Measurements from ENCODE around the gene DMD. TPM values are rescaled to one million over a fixed set of nuclear protein-coding genes. Genes with fewer than 3 reads are reported as not detected.
"Not testable (repeated sequence)": the region's sequence is repeated elsewhere in the genome, so short reads cannot be mapped to it uniquely, and the experiment has no call there.

DMD gene
- total RNA-seq, 2 donors from 2014 or later: 19.6 to 24.9 TPM

DNA sequence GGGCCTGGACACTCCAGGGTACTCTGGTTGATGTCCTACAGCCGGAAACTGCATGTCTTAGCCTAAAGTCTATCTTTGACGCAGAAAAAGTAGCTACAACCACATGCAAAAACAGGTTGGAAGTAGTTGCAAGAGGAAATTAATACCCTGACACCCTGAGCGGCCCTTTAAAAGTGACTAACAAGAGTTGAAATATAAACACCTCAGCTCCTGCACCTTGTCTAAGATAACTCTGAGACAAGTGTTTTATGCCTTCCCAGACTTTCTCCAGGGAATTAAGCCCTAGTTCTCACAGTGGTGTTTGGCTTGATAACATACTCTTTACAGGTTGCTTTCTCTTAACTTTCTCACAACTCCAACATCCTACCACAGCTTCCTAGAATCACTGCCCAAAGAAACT is 943.1 kb downstream of the DMD start:
- Mint-ChIP-seq H3K27me3 (ENCODE audit: insufficient read depth) (no peaks in the 10 kb centered on the region), H3K27ac (no peak overlapping the region), H3K36me3 (ENCODE audit: low read depth) (no peaks in the 10 kb centered on the region), H3K4me3 (no peak overlapping the region), H3K4me1 (no peaks in the 10 kb centered on the region), H3K9me3 (peaks cover 57% of the 10 kb centered on the region)
- H3K9ac ChIP-seq (ENCODE audit: extremely low read depth, low read length, poor library complexity, severe bottlenecking): no peak overlapping the region
- H3K36me3 ChIP-seq (ENCODE audit: control insufficient read depth, insufficient read depth, low read length): no peaks in the 10 kb centered on the region
- WGBS, 2 experiments (ENCODE audit: insufficient coverage in 1 of 2, insufficient read length in 1 of 2): 88% methylated on average over 3 of the region's 3 CpGs; no CpG with 5 or more reads in 1 of the 2 experiments
- H3K4me1 ChIP-seq (ENCODE audit: control insufficient read depth, insufficient read depth, low read length): no peaks in the 10 kb centered on the region
- no peak for DNase-seq
- H3K27ac ChIP-seq (ENCODE audit: low read depth, low read length): no peak overlapping the region
- no peak overlapping the region for H3K4me3 ChIP-seq (ENCODE audit: low read length)
- H3K27me3 ChIP-seq (ENCODE audit: control insufficient read depth, insufficient read depth, low read length, poor library complexity, severe bottlenecking): no peaks in the 10 kb centered on the region
- H3K9me3 ChIP-seq (ENCODE audit: control insufficient read depth, low read length): no peaks in the 10 kb centered on the region
- TF ChIP-seq, protein P1, sequence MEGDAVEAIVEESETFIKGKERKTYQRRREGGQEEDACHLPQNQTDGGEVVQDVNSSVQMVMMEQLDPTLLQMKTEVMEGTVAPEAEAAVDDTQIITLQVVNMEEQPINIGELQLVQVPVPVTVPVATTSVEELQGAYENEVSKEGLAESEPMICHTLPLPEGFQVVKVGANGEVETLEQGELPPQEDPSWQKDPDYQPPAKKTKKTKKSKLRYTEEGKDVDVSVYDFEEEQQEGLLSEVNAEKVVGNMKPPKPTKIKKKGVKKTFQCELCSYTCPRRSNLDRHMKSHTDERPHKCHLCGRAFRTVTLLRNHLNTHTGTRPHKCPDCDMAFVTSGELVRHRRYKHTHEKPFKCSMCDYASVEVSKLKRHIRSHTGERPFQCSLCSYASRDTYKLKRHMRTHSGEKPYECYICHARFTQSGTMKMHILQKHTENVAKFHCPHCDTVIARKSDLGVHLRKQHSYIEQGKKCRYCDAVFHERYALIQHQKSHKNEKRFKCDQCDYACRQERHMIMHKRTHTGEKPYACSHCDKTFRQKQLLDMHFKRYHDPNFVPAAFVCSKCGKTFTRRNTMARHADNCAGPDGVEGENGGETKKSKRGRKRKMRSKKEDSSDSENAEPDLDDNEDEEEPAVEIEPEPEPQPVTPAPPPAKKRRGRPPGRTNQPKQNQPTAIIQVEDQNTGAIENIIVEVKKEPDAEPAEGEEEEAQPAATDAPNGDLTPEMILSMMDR (conservative IDR thresholded peaks at IDR 0.05): no peak

DNA sequence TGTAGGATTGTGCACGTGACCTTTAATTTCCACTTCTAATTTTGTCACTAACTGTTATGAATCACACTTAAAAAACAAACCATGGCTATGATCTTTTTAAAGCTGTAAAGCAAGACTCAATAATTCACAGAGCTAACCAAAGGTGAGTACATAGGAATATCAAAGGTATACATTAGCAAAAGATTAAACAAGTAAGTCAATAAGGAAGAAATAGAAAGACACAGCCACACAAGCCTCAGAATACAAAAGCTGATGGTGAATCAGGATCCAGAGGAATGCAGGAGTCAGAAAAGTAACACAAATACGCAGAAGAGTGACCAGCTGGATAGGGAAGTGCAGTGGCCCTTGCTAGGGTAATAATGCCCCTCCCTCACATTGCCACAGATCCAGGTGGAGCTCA is 943.6 kb downstream of the DMD start:
- TF ChIP-seq, protein P1 (conservative IDR thresholded peaks at IDR 0.05): no peak
- no peaks in the 10 kb centered on the region for H3K27me3 Mint-ChIP-seq (ENCODE audit: insufficient read depth)
- DNase-seq: no peak
- H3K9me3 Mint-ChIP-seq: peaks cover 60% of the 10 kb centered on the region
- no peak overlapping the region for H3K27ac ChIP-seq (ENCODE audit: low read depth, low read length)
- no peaks in the 10 kb centered on the region for H3K27me3 ChIP-seq (ENCODE audit: control insufficient read depth, insufficient read depth, low read length, poor library complexity, severe bottlenecking)
- H3K36me3 Mint-ChIP-seq (ENCODE audit: low read depth): no peaks in the 10 kb centered on the region
- no peak overlapping the region for H3K9ac ChIP-seq (ENCODE audit: extremely low read depth, low read length, poor library complexity, severe bottlenecking)
- no peak overlapping the region for H3K27ac Mint-ChIP-seq
- H3K4me1 ChIP-seq (ENCODE audit: control insufficient read depth, insufficient read depth, low read length): no peaks in the 10 kb centered on the region
- H3K36me3 ChIP-seq (ENCODE audit: control insufficient read depth, insufficient read depth, low read length): no peaks in the 10 kb centered on the region
- no peak overlapping the region for H3K4me3 Mint-ChIP-seq
- H3K9me3 ChIP-seq (ENCODE audit: control insufficient read depth, low read length): no peaks in the 10 kb centered on the region
- no peak overlapping the region for H3K4me3 ChIP-seq (ENCODE audit: low read length)
- H3K4me1 Mint-ChIP-seq: no peaks in the 10 kb centered on the region
- 100% methylated on average over 2 of the region's 2 CpGs; no CpG with 5 or more reads in 1 of the 2 experiments for WGBS, 2 experiments (ENCODE audit: insufficient coverage in 1 of 2, insufficient read length in 1 of 2)

DNA sequence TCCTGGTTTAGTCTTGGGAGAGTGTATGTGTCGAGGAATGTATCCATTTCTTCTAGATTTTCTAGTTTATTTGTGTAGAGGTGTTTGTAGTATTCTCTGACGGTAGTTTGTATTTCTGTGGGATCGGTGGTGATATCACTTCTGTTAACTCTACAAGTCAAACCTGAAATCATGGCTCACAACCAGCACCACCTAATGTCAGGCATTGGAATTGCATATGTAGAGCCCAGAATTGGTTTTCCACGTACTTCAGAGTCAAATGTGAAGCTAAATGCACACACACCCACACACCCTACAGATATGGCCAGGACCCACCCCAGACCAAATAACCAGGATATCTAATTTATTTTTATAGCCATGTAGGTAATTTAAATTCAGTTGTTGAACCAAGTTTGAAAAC is 964.7 kb downstream of the DMD start:
- not testable (repeated sequence) for H3K36me3 ChIP-seq (ENCODE audit: control insufficient read depth, insufficient read depth, low read length)

More for the DNA sequence above, 964.7 kb downstream of the DMD start:
- 63% methylated on average over 2 of the region's 4 CpGs; no CpG with 5 or more reads in 1 of the 2 experiments for WGBS, 2 experiments (ENCODE audit: insufficient coverage in 1 of 2, insufficient read length in 1 of 2)
- H3K4me3 ChIP-seq (ENCODE audit: low read length); H3K27me3 ChIP-seq (ENCODE audit: control insufficient read depth, insufficient read depth, low read length, poor library complexity, severe bottlenecking); H3K27ac ChIP-seq (ENCODE audit: low read depth, low read length); H3K9me3 ChIP-seq (ENCODE audit: control insufficient read depth, low read length); H3K27me3 Mint-ChIP-seq (ENCODE audit: insufficient read depth); H3K4me1 ChIP-seq (ENCODE audit: control insufficient read depth, insufficient read depth, low read length); H3K27ac Mint-ChIP-seq; H3K4me1 Mint-ChIP-seq; H3K9ac ChIP-seq (ENCODE audit: extremely low read depth, low read length, poor library complexity, severe bottlenecking); H3K36me3 Mint-ChIP-seq (ENCODE audit: low read depth); H3K4me3 Mint-ChIP-seq: not testable (repeated sequence)
- peaks cover 14% of the 10 kb centered on the region for H3K9me3 Mint-ChIP-seq
- TF ChIP-seq, protein P1 (conservative IDR thresholded peaks at IDR 0.05): peak; percentile 68
- peak; percentile 71 for DNase-seq
